Hematopoietic multipotent progenitor cell treated with erythropoietin and hydrocortisone succinate and interleukin-3 and kit ligand, for 15 days (in vitro differentiated cells): ENCODE data around the gene WLS.

Experiments used
- DNase-seq: peaks from one replicate; pipeline ENCODE4 v3.0.0-alpha.2; 2015; ENCODE audit warnings: low spot score

Gene WLS

GRCh38 chr1:68227598-68227997 is 4.7 kb downstream of the WLS start:
- no peak for DNase-seq

GRCh38 chr1:68225781-68226180 is 6.5 kb downstream of the WLS start:
- DNase-seq = no peak

GRCh38 chr1:68223687-68224086 is 8.6 kb downstream of the WLS start:
- DNase-seq = no peak

GRCh38 chr1:68221980-68222373 is 10.3 kb downstream of the WLS start:
- no peak for DNase-seq

GRCh38 chr1:68221001-68221979 is 11.0 kb downstream of the WLS start:
- no peak for DNase-seq

GRCh38 chr1:68220420-68220819 is 11.9 kb downstream of the WLS start:
- DNase-seq = no peak

- DNase-seq = no peak
Measured at GRCh38 chr1:68218490-68218889, 13.8 kb downstream of the WLS start.

GRCh38 chr1:68217618-68218017 is 14.7 kb downstream of the WLS start:
- no peak for DNase-seq

GRCh38 chr1:68217060-68217554 is 15.2 kb downstream of the WLS start:
- DNase-seq = no peak

- no peak for DNase-seq
Measured at GRCh38 chr1:68216089-68216772, 16.1 kb downstream of the WLS start.

- DNase-seq = no peak
Measured at GRCh38 chr1:68213843-68214242, 18.5 kb downstream of the WLS start.

GRCh38 chr1:68211761-68212380 is 20.5 kb downstream of the WLS start:
- no peak for DNase-seq

- no peak for DNase-seq
Measured at GRCh38 chr1:68210829-68211228, 21.5 kb downstream of the WLS start.

GRCh38 chr1:68210027-68210426 is 22.3 kb downstream of the WLS start:
- DNase-seq = no peak

- no peak for DNase-seq
Measured at GRCh38 chr1:68206848-68207689, 25.3 kb downstream of the WLS start.

GRCh38 chr1:68205794-68206358 is 26.4 kb downstream of the WLS start:
- no peak for DNase-seq

- DNase-seq = no peak
Measured at GRCh38 chr1:68204977-68205630, 27.2 kb downstream of the WLS start.

- DNase-seq = no peak
Measured at GRCh38 chr1:68202239-68202832, 30.0 kb downstream of the WLS start.

- DNase-seq = no peak
Measured at GRCh38 chr1:68201546-68202238, 30.6 kb downstream of the WLS start.

- DNase-seq = no peak
Measured at GRCh38 chr1:68199603-68200002, 32.7 kb downstream of the WLS start.
